PC-3 (cell line): Measurements from ENCODE around the gene STX7. TPM values are rescaled to one million over a fixed set of nuclear protein-coding genes. Genes with fewer than 3 reads are reported as not detected.

ENCODE experiments used
- ATAC-seq: fragments of 200-7000 bp; cut with Tn5 transposase; 2 replicates; pipeline ENCODE4 v1.9.1; 2020; ENCODE audit warnings: mild to moderate bottlenecking, moderate library complexity
- BruUV-seq: library from RNA; stranded (reverse); fragments of 400-500 nt; replicated peaks from 2 replicates; lab custom pipeline; 2021; lab: Mats Ljungman, UMichigan
- CTCF ChIA-PET: fragments of 300-600 bp; sonication (Branson Sonifier 250); formaldehyde crosslinking; loops from one replicate; lab custom pipeline; 2022; ENCODE audit warnings: antibody characterized with exemption; lab: Charles Lee
- POLR2A ChIA-PET: fragments of 300-600 bp; sonication (Branson Sonifier 250); formaldehyde crosslinking; loops from one replicate; lab custom pipeline; 2022; ENCODE audit warnings: antibody characterized with exemption; ENCODE audit not compliant: unreplicated experiment; lab: Charles Lee
- DNase-seq: peaks from one replicate; pipeline ENCODE4 v3.0.0-alpha.2; 2015
- H2AFZ ChIP-seq: fragments of 300-600 bp; sonication (generic); 2 replicates; pipeline ENCODE4 v1.6.0; 2016; ENCODE audit warnings: antibody characterized with exemption, low read length
- H3F3A ChIP-seq: fragments of 300-600 bp; sonication (generic); one replicate; pipeline ENCODE4 v1.6.0; 2017; ENCODE audit warnings: antibody characterized with exemption, low read length, control low read depth, mild to moderate bottlenecking; ENCODE audit not compliant: unreplicated experiment
- H3K27ac ChIP-seq: fragments of 300-600 bp; sonication (generic); 2 replicates; pipeline ENCODE4 v1.5.1; 2016; ENCODE audit warnings: mild to moderate bottlenecking, low read length
- H3K27me3 ChIP-seq: fragments of 300-600 bp; sonication (generic); 2 replicates; pipeline ENCODE4 v1.6.1; 2016; ENCODE audit warnings: low read length, mixed read lengths
- H3K36me3 ChIP-seq: fragments of 300-600 bp; sonication (generic); 2 replicates; pipeline ENCODE4 v1.6.1; 2016; ENCODE audit warnings: low read depth, mixed run types, low read length, mixed read lengths
- H3K4me1 ChIP-seq: fragments of 300-600 bp; sonication (generic); 2 replicates; pipeline ENCODE4 v1.5.1; 2016; ENCODE audit warnings: low read length; ENCODE audit not compliant: insufficient read depth
- H3K4me2 ChIP-seq: fragments of 300-600 bp; sonication (generic); 2 replicates; pipeline ENCODE4 v1.6.0; 2016; ENCODE audit warnings: low read length
- H3K4me3 ChIP-seq: fragments of 300-600 bp; sonication (generic); 2 replicates; pipeline ENCODE4 v1.5.1; 2016; ENCODE audit warnings: mild to moderate bottlenecking, low read length, mixed read lengths
- H3K79me2 ChIP-seq: fragments of 300-600 bp; sonication (generic); 2 replicates; pipeline ENCODE4 v1.6.1; 2017; ENCODE audit warnings: low read length, mixed read lengths
- H3K9ac ChIP-seq: fragments of 300-600 bp; sonication (generic); 2 replicates; pipeline ENCODE4 v1.6.0; 2016; ENCODE audit warnings: mild to moderate bottlenecking, low read length
- H3K9me2 ChIP-seq: fragments of 300-600 bp; sonication (generic); replicated peaks from 2 replicates; pipeline ENCODE4 v1.6.1; 2016; ENCODE audit warnings: mixed run types, low read length, mixed read lengths
- H3K9me3 ChIP-seq: fragments of 300-600 bp; sonication (generic); 2 replicates; pipeline ENCODE4 v1.6.1; 2016; ENCODE audit warnings: low read length, mixed read lengths
- H4K20me1 ChIP-seq: fragments of 300-600 bp; sonication (generic); 2 replicates; pipeline ENCODE4 v1.6.1; 2016; ENCODE audit warnings: low read length, mixed read lengths
- EZH2 ChIP-seq: fragments of 300-600 bp; sonication (generic); IDR thresholded peaks from one replicate; pipeline ENCODE4 v1.6.1; 2017; ENCODE audit warnings: antibody characterized with exemption, mild to moderate bottlenecking, low read length; ENCODE audit not compliant: unreplicated experiment
- EZH2phosphoT487 ChIP-seq: fragments of 300-600 bp; sonication (generic); IDR thresholded peaks from 2 replicates; pipeline ENCODE4 v1.6.1; 2018; ENCODE audit warnings: mild to moderate bottlenecking, antibody characterized with exemption, low read length, borderline replicate concordance
- intact Hi-C: fragments of 100-400 bp; cut with micrococcal nuclease; formaldehyde crosslinking; loops from 2 replicates; pipeline ENCODE4 v1.9.0; 2023
- total RNA-seq: library from RNA; depleted of rRNA; stranded (reverse); fragments of >200 nt; gene quantifications from 2 replicates; pipeline ENCODE4 v1.2.3, GENCODE V29; 2014
- TF ChIP-seq, protein P1 (sequence below): fragments of 300-600 bp; sonication (generic); conservative IDR thresholded peaks from 2 replicates; pipeline ENCODE4 v1.5.1; 2017; ENCODE audit warnings: antibody characterized with exemption, low read depth, mild to moderate bottlenecking, low read length

STX7 gene
- total RNA-seq, 1 experiment from 2014 or later: 27.4 TPM

DNA sequence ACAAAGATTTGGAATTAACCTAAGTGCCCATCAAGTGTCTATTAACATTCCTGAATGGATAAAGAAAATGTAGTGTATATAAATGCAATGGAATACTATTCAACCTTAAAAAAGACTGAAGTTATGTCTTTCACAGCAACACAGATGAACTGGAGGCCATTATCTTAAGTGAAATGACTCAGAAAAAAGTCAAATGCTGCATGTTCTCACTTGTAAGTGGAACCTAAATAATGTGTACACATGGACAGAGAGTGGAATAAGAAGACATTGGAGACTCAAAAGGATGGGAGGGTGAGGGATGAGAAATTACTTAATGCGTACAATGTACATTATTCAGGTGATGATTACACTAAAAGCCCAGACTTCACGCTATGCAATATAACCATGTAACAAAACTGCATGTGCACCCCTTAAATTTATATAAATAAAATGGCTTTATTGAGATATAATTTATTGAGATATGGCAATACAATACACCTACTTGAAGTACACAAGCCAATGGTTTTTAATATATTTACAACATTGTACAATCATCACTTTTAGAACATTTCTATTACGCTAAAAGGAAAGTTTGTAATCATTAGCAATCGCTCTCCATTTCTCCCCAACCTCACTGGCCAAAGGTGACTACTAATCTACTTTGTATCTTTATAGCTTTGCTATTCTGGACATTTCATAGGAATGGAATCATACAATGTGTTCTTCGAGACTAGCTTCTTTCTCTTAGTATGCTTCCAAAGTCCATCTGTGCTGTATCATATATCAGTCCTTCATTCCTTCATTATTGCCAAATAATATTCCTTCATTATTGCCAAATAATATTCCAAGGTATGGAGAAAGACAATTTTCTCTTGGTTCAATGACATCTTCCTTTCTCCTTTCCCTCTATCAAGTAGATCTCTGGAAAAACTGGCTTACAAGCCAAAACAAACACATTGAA is 5.8 kb downstream of the STX7 start:
- Histone ChIP-seq H3K27me3 (no peaks in the 10 kb centered on the region), H3K36me3 (no peaks in the 10 kb centered on the region), H2AFZ (no peak overlapping the region), H3K79me2 (peaks cover 81% of the 10 kb centered on the region), H3K27ac (no peak overlapping the region), H4K20me1 (0 out of 2 replicates have a peak, but pooled peaks cover 9% of the 10 kb centered on the region), H3K4me1 (peaks cover 9% of the 10 kb centered on the region), H3K4me2 (no peak overlapping the region), H3K9me2 (no peaks in the 10 kb centered on the region), H3K9ac (no peak overlapping the region), H3K4me3 (no peak overlapping the region), H3K9me3 (no peaks in the 10 kb centered on the region), H3F3A (no peaks in the 10 kb centered on the region)
- no TSS peak for BruUV-seq
- ChIA-PET POLR2A (no interaction called here), CTCF (no interaction called here)
- intact Hi-C loops: no loop called here
- no peak for ATAC-seq
- TF ChIP-seq EZH2 (no peak), EZH2phosphoT487 (no peak)
- TF ChIP-seq, protein P1, sequence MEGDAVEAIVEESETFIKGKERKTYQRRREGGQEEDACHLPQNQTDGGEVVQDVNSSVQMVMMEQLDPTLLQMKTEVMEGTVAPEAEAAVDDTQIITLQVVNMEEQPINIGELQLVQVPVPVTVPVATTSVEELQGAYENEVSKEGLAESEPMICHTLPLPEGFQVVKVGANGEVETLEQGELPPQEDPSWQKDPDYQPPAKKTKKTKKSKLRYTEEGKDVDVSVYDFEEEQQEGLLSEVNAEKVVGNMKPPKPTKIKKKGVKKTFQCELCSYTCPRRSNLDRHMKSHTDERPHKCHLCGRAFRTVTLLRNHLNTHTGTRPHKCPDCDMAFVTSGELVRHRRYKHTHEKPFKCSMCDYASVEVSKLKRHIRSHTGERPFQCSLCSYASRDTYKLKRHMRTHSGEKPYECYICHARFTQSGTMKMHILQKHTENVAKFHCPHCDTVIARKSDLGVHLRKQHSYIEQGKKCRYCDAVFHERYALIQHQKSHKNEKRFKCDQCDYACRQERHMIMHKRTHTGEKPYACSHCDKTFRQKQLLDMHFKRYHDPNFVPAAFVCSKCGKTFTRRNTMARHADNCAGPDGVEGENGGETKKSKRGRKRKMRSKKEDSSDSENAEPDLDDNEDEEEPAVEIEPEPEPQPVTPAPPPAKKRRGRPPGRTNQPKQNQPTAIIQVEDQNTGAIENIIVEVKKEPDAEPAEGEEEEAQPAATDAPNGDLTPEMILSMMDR: no peak
- no peak for DNase-seq

DNA sequence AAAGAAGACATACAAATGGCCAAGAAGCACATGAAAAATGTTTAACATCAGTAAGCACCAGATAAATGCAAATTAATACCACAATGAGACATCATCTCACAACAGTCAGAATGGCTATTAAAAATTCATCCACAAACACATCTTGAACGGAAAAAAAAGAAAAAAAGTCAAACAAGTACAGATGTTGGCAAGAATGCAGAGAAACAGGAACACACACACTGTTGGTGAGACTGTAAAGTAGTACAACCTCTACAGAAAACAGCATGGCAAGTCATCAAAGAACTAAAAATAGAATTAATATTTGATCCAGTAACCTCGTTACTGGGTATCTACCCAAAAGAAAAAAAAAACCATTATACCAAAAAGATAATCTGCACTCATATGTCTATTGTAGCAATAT is 6.5 kb downstream of the STX7 start:
- Histone ChIP-seq H3K27ac (no peak overlapping the region), H2AFZ (no peak overlapping the region), H3K4me1 (peaks cover 5% of the 10 kb centered on the region), H3K9ac (no peak overlapping the region), H3K9me3 (no peaks in the 10 kb centered on the region), H3K4me3 (no peak overlapping the region), H3K27me3 (no peaks in the 10 kb centered on the region), H3K36me3 (no peaks in the 10 kb centered on the region), H4K20me1 (0 out of 2 replicates have a peak, but pooled peaks cover 5% of the 10 kb centered on the region), H3K9me2 (no peaks in the 10 kb centered on the region), H3K4me2 (no peak overlapping the region), H3F3A (no peaks in the 10 kb centered on the region), H3K79me2 (peaks cover 74% of the 10 kb centered on the region)
- ATAC-seq: no peak
- ChIA-PET POLR2A (no interaction called here), CTCF (no interaction called here)
- intact Hi-C loops: no loop called here
- DNase-seq: no peak
- BruUV-seq: no TSS peak
- TF ChIP-seq EZH2 (no peak), EZH2phosphoT487 (no peak)
- TF ChIP-seq, protein P1: no peak

DNA sequence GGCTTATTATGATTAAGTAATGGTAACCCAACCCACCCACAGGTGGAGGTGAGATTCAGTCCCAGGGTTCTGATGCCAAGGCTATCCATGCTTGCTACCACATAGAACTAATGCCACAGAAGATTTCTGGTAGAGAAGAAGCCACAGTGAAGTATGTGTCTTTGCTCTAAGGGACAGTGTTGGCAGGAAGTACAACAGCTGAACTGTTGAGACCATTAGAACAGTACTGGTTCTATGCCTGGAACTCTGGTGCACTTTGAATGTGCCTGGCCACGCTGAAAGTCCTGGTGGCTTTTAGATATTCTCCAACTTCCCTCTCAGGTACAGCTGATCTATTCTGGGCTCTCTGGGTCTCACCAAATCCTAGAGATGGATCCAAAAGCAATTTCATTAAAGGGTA is 7.8 kb downstream of the STX7 start:
- Histone ChIP-seq H3F3A (no peaks in the 10 kb centered on the region), H3K4me1 (no peaks in the 10 kb centered on the region), H2AFZ (no peak overlapping the region), H3K27ac (no peak overlapping the region), H3K4me2 (no peak overlapping the region), H3K9me2 (no peaks in the 10 kb centered on the region), H3K9ac (no peak overlapping the region), H3K4me3 (no peak overlapping the region), H4K20me1 (no peaks in the 10 kb centered on the region), H3K79me2 (peaks cover 62% of the 10 kb centered on the region), H3K9me3 (no peaks in the 10 kb centered on the region), H3K27me3 (no peaks in the 10 kb centered on the region), H3K36me3 (no peaks in the 10 kb centered on the region)
- BruUV-seq: no TSS peak
- ChIA-PET POLR2A (no interaction called here), CTCF (no interaction called here)
- DNase-seq (no peak), ATAC-seq (no peak)
- intact Hi-C loops: no loop called here
- TF ChIP-seq EZH2 (no peak), EZH2phosphoT487 (no peak)
- TF ChIP-seq, protein P1: no peak
